Measurements from ENCODE around the gene PTPRN2. TPM values are rescaled to one million over a fixed set of nuclear protein-coding genes. Genes with fewer than 3 reads are reported as not detected.

Gene PTPRN2
- total and polyA plus RNA-seq, 2 of the 13 experiments (the other 11 are each of a cell fraction or from before 2014, with no cell fraction given), result 2.5 to 24.2 TPM

- TF ChIP-seq PRDM4 (CRISPR knock-in tag; IDR thresholded peaks at IDR 0.05; ENCODE audit: borderline replicate concordance) (no peak), ZNF451 (CRISPR knock-in tag; IDR thresholded peaks at IDR 0.05) (no peak), MAF1 (CRISPR knock-in tag; IDR thresholded peaks at IDR 0.05; ENCODE audit: borderline replicate concordance) (no peak), NR3C1 (CRISPR knock-in tag; IDR thresholded peaks at IDR 0.05) (no peak), PPARG (CRISPR knock-in tag; conservative IDR thresholded peaks at IDR 0.05) (no peak), ZNF142 (CRISPR knock-in tag; IDR thresholded peaks at IDR 0.05) (no peak), ZSCAN9 (CRISPR knock-in tag; IDR thresholded peaks at IDR 0.05; ENCODE audit: borderline replicate concordance) (no peak), MEIS2 (CRISPR knock-in tag; IDR thresholded peaks at IDR 0.05) (no peak), ZNF256 (CRISPR knock-in tag; conservative IDR thresholded peaks at IDR 0.05) (no peak), FOSL2 (CRISPR knock-in tag; IDR thresholded peaks at IDR 0.05) (no peak), RCOR2 (CRISPR knock-in tag; IDR thresholded peaks at IDR 0.05) (no peak), DBP (CRISPR knock-in tag; IDR thresholded peaks at IDR 0.05; ENCODE audit: not compliant biosample characterization) (no peak)
These were observed 1059.9 kb downstream of the PTPRN2 start (continued) for GRCh38 chr7:157527686-157528085.
